CD4-positive, alpha-beta T cell treated with Interleukin-4 for 4 hours (primary cell): Measurements from ENCODE around the gene TMEM174.
"Not testable (repeated sequence)": the region's sequence is repeated elsewhere in the genome, so short reads cannot be mapped to it uniquely, and the experiment has no call there.

Experiments
- DNase-seq: peaks from one replicate; pipeline ENCODE4 v3.0.0-alpha.2; 2020

Gene TMEM174

DNA sequence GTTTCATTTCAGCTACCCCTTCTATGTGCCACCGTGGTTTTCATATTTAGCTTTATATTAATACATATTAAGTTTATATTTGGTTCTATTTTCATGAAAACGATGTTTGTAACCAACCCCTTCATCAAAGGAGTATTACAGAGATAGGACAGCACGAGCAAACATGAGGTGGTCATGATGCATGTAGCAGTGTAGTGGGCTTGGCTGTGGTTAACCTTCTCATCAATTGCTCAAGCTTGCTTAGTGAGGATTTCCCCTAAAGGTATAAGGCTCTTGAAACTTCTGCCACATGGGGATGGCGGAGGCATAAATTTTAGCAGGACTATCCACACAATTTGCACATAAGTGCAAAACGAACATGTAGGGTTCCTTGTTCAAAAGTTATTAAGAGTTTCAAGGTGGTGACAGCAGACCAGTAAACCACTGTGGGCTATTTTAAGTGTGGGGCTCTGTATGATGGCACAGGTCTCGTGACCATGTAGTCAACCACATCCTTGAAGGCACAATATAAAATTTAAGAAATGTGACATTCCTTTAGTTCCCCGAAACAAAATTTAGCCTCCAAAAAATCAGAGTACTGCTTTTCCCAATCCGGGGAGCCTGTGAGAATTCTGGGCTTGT lies 24.8 kb downstream of the TMEM174 start:
- no peak for DNase-seq

DNA sequence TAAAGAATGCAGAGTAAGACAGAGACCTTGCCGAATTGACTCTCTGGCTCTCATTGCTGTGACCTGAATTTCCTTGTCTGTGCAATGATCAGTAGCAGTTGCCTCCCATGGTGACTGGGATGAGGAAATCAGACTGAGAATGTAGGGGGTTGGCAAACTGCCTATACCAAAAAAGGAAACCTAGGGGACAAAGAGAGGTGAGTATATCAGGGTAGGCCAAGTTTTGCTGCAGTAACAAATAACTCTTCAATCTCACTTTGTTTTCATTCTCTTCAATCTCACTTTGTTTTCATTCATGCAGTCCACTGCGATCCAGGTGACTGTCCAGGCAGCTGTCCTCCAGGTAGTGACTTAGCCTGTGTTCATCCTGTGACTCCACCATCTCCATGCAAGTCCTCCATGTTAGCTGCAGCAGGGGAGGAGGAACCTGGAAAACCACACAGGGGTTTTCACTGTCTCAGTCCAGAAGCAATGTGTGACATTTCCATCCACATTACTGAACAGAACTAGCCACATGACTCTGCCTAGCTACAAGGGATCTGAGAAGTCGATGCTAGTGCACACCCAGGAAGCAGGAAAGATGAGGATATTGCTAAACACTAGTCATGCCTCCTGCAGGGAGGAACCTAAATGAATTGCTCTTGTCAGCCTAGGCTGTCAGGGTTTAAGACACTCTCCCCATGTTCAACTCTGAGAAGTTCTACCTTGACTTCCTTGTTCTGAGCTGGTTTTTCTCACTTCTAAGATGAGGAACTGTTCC lies 26.0 kb downstream of the TMEM174 start:
- no peak for DNase-seq

DNA sequence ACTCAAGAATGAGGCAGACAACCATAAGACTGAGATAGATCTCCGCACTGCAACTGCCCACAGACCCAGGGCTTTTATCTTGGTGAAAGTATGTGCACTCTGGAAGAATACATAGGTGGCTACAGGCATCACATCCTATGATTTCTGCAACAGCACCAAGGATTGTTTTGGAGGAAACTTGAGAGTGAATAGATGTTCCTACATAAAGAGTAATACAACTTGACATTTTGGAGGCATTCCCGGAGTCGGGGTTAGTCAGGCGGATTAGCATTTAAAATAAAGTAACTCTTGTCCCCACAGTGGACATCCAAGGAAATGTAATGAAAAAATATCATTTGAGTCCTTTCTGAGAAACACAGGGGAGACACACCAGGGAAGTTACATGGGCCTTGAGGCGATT lies 26.7 kb downstream of the TMEM174 start:
- DNase-seq, result no peak

DNA sequence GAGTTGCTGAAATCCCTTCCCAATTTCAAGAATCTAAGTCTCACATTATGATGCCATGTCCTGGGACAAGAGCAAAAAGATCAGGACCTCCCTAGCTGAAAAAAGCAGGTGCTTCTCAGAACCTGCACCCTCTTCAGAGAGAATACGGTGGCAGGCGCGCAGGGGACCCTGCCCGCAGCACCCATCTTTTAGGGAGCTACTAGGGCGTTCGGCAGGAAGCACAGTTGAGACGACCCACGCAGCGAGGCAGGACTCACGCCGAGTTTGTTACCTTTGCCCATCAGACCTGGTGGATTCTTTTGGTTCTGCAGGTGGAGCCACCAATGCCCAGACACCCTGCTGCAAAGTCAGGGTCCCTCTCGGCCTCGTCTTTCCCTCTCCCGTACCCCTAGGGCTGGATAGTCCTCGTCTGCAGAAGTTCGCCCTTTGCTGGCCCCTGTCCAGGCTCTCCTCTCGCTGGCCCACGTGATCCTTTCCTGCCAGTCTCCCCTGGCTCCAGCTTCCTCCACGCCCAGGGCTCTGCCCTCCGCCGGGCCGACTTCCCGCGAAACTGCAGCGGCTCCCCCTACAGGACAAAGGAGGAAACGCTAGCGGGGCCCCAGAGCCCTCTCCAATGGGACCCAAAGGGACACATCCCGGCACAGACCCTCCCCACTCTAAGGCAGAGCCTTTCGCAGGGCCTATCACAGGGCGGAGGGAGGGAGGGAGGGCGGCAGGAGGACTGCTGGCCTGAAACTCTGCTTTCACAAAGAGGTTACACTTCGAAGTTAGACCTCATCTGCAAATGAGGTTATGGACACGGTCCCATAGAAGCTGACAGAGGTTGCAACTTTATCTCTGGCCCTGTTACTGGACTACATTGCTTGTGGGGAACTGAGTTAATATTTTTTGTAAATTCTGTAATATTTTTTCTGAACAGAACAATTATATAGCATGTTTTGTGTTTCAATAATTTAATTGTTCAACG lies 28.8 kb downstream of the TMEM174 start:
- DNase-seq, result peak; percentile 63

DNA sequence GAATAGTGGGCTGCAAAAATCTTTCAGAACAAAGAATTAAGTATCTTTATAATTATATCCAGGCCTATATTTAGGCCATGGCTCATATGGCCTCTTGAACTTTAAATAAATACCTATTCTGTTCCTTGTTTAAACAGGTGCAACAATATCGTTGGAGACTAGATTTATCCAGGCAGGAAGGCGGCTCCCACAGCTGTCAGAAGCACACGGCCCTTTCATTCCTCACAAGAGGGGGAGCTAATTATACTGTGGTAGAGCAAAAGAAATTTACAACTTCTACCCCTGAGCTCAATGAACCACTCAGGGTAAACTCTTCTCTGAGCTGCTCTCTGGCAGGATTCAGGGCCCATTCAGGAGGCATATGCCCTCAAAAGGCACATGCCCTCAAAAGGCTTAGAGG lies 31.3 kb downstream of the TMEM174 start:
- DNase-seq, result no peak

DNA sequence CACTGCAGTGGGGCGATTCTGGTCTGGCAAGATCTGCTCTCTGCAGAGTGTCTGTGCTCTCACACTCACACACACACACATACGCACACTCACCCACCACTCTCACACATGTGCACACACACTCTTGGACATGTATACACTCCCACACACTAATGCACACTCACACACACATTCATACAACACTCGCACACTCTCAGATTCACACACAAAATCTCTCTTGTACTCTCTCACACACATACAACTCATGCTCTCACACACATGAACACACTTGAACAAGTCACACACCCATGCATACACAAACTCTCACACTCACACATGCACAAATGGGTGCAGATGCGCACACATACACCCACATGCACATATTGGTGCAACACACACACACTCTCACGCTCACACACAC lies 31.7 kb downstream of the TMEM174 start:
- DNase-seq, result no peak

DNA sequence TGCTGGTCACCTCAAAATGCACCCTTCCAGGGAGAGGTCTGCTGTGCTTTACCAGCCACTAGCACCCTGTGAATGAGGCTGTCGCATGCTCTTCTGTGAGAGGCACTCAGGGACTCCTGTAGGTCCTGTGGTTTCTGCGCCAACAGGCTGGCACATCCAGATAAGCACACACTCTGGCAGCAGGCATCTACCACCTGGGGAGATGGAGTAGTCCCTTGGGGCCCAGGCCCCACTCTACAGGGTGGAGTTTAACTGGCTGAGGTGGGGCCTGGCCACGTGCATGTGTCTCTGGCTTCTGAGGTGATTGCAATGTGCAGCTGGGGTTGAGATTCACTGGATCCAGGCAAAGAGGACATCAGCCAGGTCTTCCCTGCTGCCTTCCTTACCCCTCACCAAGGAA lies 32.3 kb downstream of the TMEM174 start:
- no peak for DNase-seq

DNA sequence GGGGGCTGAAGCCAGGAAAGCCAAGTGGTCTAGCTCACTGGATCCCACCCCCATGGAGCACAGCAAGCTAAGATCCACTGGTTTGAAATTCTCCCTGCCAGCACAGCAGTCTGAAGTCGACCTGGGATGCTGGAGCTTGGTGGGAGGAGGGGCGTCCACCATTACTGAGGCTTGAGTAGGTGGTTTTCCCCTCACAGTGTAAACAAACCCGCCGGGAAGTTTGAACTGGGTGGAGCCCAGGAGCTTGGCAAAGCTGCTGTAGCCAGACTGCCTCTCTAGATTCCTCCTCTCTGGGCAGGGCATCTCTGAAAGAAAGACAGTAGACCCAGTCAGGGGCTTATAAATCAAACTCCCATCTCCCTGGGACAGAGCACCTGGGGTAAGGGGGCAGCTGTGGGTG lies 34.2 kb downstream of the TMEM174 start:
- DNase-seq, result not testable (repeated sequence)

DNA sequence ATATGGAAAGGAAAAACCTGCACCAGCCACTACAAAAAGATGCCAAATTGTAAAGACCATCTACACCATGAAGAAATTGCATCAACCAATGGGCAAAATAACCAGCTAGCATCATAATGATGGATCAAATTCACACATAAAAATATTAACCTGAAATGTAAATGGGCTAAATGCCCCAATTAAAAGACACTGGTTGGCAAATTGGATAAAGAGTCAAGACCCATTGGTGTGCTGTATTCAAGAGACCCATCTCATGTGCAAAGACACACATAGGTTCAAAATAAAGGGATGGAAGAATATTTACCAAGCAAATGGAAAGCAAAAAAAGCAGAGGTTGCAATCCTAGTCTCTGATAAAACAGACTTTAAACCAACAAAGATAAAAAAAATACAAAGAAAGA lies 36.1 kb downstream of the TMEM174 start:
- not testable (repeated sequence) for DNase-seq

DNA sequence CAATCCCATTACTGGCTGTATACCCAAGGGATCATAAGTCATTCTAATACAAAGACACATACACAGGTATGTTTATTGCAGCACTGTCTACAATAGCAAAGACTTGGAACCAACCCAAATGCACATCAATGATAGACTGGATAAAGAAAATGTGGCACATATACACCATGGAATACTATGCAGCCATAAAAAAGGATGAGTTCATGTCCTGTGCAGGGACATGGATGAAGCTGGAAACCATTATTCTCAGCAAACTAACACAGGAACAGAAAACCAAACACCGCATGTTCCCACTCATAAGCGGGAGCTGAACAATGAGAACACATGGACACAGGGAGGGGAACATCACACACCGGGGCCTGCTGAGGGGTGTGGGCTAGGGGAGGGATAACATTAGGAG lies 39.7 kb downstream of the TMEM174 start:
- not testable (repeated sequence) for DNase-seq

DNA sequence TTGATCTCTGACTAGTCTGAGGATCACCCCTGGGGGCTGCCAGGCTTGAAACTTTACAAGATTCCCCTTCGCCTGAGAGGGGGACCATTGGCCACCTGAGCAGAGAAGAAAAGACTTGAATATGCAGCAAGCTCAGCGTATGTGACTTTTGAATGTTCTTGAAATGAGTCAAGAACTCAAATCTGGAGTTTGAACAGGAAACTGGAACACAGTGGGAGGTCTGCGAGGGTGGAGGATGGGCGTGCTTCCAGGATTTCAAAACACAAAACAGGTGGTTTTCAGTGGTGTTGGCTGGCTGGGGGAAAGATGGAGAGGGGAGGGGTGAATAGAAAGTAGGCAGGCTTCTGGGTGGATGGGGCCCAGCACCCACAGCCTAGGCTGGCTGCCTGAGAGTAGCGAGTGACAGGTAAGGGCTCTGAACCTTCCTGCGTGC lies 40.6 kb downstream of the TMEM174 start:
- no peak for DNase-seq

DNA sequence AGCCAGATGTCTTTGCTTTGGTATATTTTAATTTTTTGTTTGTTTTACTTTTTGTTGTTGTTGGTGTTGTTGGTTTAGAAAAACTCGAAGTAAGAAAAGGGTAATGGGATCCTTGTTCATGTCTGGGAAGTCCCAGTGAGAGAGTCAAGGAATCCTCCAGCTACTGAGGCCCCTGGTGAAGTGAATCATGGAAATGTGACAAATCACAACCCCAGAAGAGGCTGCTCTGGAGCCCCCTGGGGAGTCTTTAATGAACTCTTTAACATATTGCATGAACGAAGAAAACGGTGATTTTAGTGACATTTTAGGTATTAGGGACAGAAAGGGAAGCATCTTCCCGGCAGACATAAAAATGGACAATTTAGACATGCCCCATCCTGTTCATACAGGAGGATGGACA lies 41.3 kb downstream of the TMEM174 start:
- DNase-seq, result no peak

DNA sequence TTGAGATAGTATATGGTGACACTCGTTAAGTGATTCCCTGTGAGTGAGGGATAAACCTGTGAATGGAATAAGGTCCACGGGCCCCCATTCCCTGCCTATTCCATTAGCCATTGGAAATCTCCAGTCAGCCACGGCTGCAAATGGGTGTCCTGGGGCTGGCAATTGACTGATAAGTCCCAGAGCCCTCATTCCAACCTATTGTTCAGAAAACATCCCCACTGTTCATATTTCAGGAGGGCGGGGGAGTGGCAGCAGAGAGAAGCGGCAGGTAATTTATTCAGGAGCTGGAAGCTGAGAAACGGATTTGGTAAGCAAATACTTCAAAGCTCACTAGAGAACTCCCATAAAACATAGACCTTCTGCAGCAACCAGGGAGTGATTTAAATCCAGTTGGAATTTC lies 42.0 kb downstream of the TMEM174 start:
- DNase-seq, result no peak

DNA sequence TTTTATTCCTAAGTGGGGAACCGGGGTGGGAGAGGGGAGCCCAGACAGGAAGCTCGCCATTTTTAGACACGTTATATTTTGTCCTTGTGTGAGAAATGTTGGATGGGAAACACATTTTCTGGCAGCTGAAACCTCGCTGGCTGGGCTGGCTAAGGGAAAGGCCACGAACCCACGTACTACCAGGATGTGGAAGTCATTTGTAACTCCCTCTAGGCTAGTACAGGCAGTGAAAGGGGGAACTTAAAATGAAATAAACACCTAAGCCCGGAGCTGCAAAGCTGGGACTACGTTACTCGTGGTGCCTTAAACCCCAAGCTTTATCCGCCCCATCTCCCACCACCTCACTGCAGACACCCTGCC lies 42.5 kb downstream of the TMEM174 start:
- DNase-seq, result no peak

DNA sequence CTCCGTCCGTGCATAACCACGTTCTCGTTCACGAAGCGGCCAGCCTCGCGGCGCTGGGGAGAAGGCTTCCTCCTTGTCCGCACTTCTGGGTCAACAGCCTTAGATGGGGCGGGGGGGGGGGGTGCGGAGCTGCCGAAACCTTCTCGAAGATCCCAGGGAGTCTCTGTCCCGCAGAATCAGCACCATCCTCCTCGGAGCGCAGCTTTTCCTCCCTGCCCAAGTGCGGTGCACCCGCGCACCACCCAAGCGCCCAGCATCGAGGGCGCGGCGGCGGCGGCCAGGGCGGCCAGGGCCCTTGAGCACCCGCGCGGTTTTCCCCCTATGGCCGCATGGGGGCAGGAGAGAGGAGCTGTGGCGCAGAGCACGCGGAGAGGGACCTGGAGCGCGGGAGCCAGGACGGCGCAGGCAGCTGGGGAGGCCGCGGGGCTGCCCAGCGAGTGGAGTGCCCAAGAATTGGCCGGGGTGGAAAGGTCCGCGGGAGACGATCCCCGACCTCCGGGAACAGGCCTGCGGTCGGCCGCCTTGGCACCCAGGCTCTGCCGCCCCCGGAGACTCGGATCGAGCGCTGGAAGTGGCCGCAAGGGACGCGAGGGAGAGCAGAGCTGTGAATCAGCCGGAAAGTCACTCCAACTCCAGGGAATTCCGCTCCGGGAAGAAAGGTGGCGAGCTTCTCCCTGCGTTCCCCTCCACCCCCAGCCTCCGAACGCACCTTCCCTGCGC lies 43.1 kb downstream of the TMEM174 start:
- DNase-seq, result peak; percentile 42

DNA sequence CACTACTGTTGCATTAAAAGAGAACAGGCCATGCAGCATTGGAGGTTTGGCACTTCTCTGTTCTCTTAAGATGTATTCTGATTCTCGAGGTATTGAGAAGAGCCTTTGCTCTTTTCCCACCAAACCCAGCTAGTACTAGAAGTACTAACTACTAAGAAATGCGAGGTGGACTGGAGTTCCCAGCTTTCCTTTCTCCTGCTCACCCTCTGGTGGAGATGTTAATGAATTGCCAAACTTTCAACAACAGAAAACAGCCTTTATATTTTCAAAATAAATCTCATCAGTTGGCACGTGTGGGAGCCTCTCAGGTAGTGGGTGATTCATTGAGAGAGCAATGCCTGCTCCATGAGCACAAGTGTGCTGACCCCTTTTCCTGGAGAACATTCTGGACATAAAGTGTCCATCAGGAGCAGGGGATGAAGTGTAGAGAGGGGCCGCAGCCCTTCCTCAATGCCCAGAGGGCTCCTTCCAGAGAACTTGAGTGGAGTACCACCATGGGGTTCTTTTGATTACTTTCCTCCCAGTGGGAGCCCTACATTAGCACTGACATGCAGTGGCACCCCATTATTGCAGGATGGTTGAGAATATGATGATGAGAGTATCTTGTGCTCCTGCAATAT lies 45.7 kb downstream of the TMEM174 start:
- no peak for DNase-seq

DNA sequence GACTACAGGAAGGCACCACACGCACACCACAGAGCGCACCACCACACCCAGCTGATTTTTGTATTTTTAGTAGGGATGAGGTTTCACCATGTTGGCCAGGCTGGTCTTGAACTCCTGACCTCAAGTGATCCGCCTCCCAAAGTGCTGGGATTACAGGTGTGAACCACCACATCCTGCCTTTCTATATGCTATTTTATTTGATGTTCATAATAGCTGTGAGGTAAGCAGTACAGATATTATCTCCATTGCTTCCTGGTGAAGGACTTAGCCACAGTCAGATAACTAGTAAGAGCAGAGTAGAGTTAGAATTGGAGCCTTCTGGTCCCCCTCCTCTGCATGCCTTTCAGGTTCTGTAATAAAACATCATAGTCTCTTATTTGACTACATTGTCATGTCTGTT lies 46.3 kb downstream of the TMEM174 start:
- DNase-seq, result not testable (repeated sequence)

DNA sequence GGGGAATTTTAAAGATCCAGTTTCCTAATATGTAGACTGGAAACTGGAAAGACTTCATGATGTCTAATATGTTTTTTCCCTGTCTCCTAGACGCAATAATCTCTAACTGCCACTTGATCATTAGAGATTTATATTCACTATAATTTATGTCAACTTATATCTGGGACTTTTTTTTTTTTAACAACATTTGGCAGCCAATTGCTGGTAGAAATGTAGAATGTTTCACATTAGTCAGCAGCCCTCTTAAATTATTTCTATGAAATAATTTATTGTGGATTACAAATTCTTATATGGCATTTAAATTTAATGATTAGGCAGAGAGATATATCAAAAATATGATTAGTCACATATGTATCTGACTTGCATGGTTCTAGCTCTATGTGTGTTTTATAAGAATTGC lies 48.2 kb downstream of the TMEM174 start:
- no peak for DNase-seq

DNA sequence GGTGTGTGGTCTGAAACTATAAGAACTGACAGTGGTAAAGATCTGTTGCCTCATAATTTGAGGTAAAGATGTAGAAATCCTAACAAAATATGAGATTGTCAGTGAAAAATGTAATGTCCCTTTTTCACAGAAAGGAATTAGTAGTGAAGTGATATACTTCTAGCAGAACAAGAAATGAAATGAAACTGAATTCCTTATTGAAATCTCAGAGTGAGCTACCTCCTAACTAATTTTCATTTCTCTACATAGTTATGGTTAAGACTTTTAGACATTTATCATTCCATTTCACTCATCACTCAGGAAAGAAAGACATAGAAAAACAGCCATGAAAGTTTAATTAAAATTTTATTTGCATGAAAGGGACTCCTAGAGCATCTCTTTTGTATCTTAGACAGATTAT lies 48.7 kb downstream of the TMEM174 start:
- no peak for DNase-seq

DNA sequence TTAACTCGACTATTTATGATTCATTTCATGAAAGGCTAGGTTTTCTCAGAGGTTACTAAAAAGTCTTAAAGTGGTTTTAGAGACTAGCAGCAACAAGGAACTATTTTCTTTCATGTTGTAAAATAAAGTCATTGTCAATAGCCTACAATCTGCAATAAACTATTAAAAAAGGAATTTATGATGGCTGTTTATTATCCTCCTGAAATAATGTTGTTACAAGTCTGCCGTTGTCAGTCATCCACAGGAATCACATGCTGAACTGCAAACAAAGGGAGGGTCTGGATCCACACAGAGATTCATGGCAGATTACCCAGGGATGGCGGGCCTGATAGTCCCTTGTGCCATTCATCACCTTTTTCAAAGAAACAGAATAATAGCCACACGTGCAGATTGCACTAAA lies 49.2 kb downstream of the TMEM174 start:
- no peak for DNase-seq
